T-cell (primary cell): Measurements from ENCODE around the gene KCND2. TPM values are rescaled to one million over a fixed set of nuclear protein-coding genes. Genes with fewer than 3 reads are reported as not detected.
"Not testable (repeated sequence)": the region's sequence is repeated elsewhere in the genome, so short reads cannot be mapped to it uniquely, and the experiment has no call there.

Experiments
- ATAC-seq, 4 experiments: fragments of 200-7000 bp in 3 of 4; fragments of 150-1000 bp in 1 of 4; cut with Tn5 transposase; replicated peaks in 1 of 4; 1 replicate in 3 of 4; 2 replicates in 1 of 4; pipeline ENCODE4 v1.10.0; 2021; ENCODE audit warnings: moderate library complexity in 3 of 4, mild to moderate bottlenecking in 2 of 4, moderate number of reproducible peaks in 1 of 4
- CTCF ChIA-PET, 2 donors: fragments of 300-600 bp; sonication (Branson Sonifier 250); formaldehyde crosslinking; loops; one replicate each; lab custom pipeline; 2022; ENCODE audit warnings: antibody characterized with exemption in 2 of 2; lab: Charles Lee
- POLR2A ChIA-PET, 2 donors: fragments of 300-600 bp; sonication (Branson Sonifier 250); formaldehyde crosslinking; loops; one replicate each; lab custom pipeline; 2022; ENCODE audit warnings: antibody characterized with exemption in 2 of 2; lab: Charles Lee
- DNase-seq, 35 experiments: peaks; one replicate each; pipeline versions ENCODE4 v3.0.0 to v3.0.0-alpha.2; 2013 to 2023
- H3K27ac ChIP-seq: one replicate; pipeline ENCODE4 v1.5.1; 2013; ENCODE audit warnings: low read length
- H3K27me3 ChIP-seq, 2 experiments: replicated peaks in 1 of 2; 1 replicate in 1 of 2; 2 replicates in 1 of 2; pipeline versions ENCODE4 v1.6.1 to v1.7.0; 2013; ENCODE audit warnings: low read length in 1 of 2, mixed read lengths in 1 of 2; ENCODE audit not compliant: control insufficient read depth in 2 of 2, insufficient read depth in 2 of 2; ENCODE audit errors: extremely low read depth in 1 of 2
- H3K36me3 ChIP-seq, 2 donors: 1 replicate in 1 of 2; 2 replicates in 1 of 2; pipeline versions ENCODE4 v1.6.1 to v1.7.0; 2013; ENCODE audit warnings: low read length in 1 of 2; ENCODE audit not compliant: control insufficient read depth in 2 of 2, insufficient read depth in 1 of 2; ENCODE audit errors: extremely low read depth in 1 of 2
- H3K4me1 ChIP-seq, 2 experiments: 1 replicate in 1 of 2; 2 replicates in 1 of 2; pipeline versions ENCODE4 v1.6.1 to v1.7.0; 2013; ENCODE audit warnings: low read length in 2 of 2, mixed read lengths in 1 of 2; ENCODE audit not compliant: insufficient read depth in 2 of 2, control insufficient read depth in 1 of 2; ENCODE audit errors: extremely low read depth in 1 of 2
- H3K4me3 ChIP-seq, 2 donors: 1 replicate in 1 of 2; 2 replicates in 1 of 2; pipeline versions ENCODE4 v1.5.1 to v1.7.0; 2013; ENCODE audit warnings: mild to moderate bottlenecking in 2 of 2, low read length in 1 of 2, moderate library complexity in 1 of 2; ENCODE audit not compliant: control insufficient read depth in 1 of 2; ENCODE audit errors: extremely low read depth in 1 of 2
- H3K9me3 ChIP-seq: 2 replicates; pipeline ENCODE4 v1.7.0; 2013
- H3K27ac Mint-ChIP-seq, 2 donors: one replicate each; pipeline ENCODE4 v1.8.0; 2020 to 2021; ENCODE audit warnings: mild to moderate bottlenecking in 2 of 2, mixed read lengths in 2 of 2
- H3K27me3 Mint-ChIP-seq, 2 donors: one replicate each; pipeline ENCODE4 v1.8.0; 2021 to 2022; ENCODE audit warnings: mixed read lengths in 2 of 2
- H3K36me3 Mint-ChIP-seq: one replicate; pipeline ENCODE4 v1.8.0; 2021; ENCODE audit warnings: mixed read lengths
- H3K4me1 Mint-ChIP-seq, 3 donors: one replicate each; pipeline ENCODE4 v1.8.0; 2020 to 2022; ENCODE audit warnings: mixed read lengths in 3 of 3, mild to moderate bottlenecking in 1 of 3
- H3K4me3 Mint-ChIP-seq, 3 donors: one replicate each; pipeline ENCODE4 v1.8.0; 2020 to 2022; ENCODE audit warnings: mild to moderate bottlenecking in 3 of 3, mixed read lengths in 3 of 3, moderate library complexity in 3 of 3
- H3K9me3 Mint-ChIP-seq, 3 donors: one replicate each; pipeline ENCODE4 v1.8.0; 2020 to 2022; ENCODE audit warnings: mixed read lengths in 3 of 3
- WGBS: methylation state at CpG from one replicate; pipeline ENCODE4 v1.1.5; 2013; ENCODE audit warnings: missing lambda C conversion rate; ENCODE audit not compliant: insufficient coverage; 5-methylcytosine and 5-hydroxymethylcytosine counted together
- total RNA-seq, 35 experiments: library from RNA in 6 of 35; stranded (reverse) in 6 of 35; fragments of 120-200 nt in 1 of 35; gene quantifications; one replicate each; pipeline versions ENCODE4 v1.2.1 to v1.2.4 and lab custom pipeline; 2013 to 2026

The KCND2 gene
- total RNA-seq: not detected
- not detected for total RNA-seq (2013)
- total RNA-seq (lab: John Stamatoyannopoulos, UW): 0 to 0.09 (median 0) reads per million in 29 experiments

DNA sequence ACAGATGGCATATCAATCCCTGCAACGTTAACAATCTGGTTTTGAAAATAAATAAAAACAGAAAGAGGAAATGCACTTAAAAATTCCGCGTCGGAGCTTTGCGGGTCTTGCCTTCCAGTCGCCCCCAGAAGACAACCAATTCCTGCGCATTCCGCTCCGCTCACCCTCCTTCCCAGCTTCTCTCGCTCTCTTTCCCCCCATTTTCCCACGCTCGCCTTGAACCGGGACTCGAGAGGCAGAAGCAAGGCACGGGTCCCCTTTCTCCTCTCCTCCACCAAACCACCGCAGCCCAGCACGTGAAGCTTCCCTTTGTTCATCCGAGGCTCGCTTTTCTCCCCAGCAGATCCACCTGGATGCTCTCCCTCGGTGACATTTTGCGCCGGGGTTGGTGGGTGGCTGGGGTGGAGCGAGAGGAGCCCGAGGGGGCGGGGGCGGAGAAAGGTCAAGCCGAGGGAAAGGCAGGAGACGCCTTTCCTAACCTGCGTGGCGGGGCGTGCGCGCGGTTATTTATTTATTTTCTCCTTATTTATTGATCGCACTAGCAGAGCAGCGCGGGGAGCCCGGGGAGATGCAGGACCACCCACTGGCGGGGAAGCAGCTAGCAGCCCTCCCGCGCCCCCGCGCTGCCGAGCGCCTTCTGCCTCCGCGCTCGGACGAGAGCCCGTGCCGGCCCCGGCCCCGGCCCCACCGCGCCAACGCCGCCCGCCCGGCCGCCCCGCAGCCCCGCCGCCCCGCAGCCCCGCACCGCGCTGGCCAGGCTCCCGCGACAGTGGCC is at the start of gene KCND2:
TSS of gene KCND2 (plus strand) at position 475 of the 775 bp plus-strand sequence.
- Mint-ChIP-seq H3K27me3 (peaks cover 22 to 35% of the 10 kb centered on the region in 2 donors), H3K9me3 (peaks cover 0 to 4% (median 0%) of the 10 kb centered on the region in 3 donors), H3K27ac (no peak within 1 kb of the TSS), H3K4me3 (no peak within 1 kb of the TSS), H3K36me3 (no peaks in the 10 kb centered on the region), H3K4me1 (peaks cover 0 to 7% (median 2%) of the 10 kb centered on the region in 3 donors)
- CTCF ChIA-PET: no interaction called here
- no peak within 1 kb of the TSS for H3K27ac ChIP-seq
- no peak for DNase-seq
- H3K36me3 ChIP-seq: no peaks in the 10 kb centered on the region
- no peak for ATAC-seq
- no peaks in the 10 kb centered on the region for H3K4me1 ChIP-seq
- WGBS: 4% methylated on average over 48 of the region's 69 CpGs
- peak within 1 kb of the TSS in 1 of 2 donors; percentile 11 for H3K4me3 ChIP-seq
- H3K9me3 ChIP-seq: no peaks in the 10 kb centered on the region
- POLR2A ChIA-PET: no interaction called here
- H3K27me3 ChIP-seq: peaks cover 10 to 18% of the 10 kb centered on the region in 2 experiments

DNA sequence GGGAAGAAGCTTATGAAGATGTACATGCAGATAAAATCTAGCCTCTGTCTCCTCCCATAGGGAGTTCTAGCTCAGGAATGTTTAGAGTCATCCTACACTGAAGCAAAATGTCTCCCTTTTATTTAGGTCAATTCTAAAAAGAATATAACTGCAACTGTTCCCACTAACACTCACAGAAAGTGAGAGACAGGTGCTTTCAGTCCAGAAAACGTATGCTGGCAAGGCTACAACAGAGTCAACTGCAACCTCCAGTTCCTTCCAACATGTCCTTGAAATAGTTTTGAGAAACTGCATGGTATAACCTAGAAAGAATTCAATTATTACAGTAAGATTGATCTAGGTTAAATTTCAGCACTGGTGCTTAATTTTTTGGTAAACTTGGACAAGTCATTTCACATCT is 46.8 kb upstream of the KCND2 start:
- H3K27me3 ChIP-seq: no peaks in the 10 kb centered on the region
- no CpG with 5 or more reads among the region's 1 CpG for WGBS
- Mint-ChIP-seq H3K27ac (no peak overlapping the region), H3K27me3 (no peaks in the 10 kb centered on the region), H3K9me3 (peaks cover 5 to 24% (median 23%) of the 10 kb centered on the region in 3 donors), H3K36me3 (no peaks in the 10 kb centered on the region), H3K4me1 (no peaks in the 10 kb centered on the region), H3K4me3 (no peak overlapping the region)
- no peaks in the 10 kb centered on the region for H3K36me3 ChIP-seq
- no peaks in the 10 kb centered on the region for H3K9me3 ChIP-seq
- no peak for DNase-seq
- POLR2A ChIA-PET: no interaction called here
- H3K27ac ChIP-seq: no peak overlapping the region
- no peaks in the 10 kb centered on the region for H3K4me1 ChIP-seq
- CTCF ChIA-PET: no interaction called here
- H3K4me3 ChIP-seq: no peak overlapping the region
- ATAC-seq: no peak

DNA sequence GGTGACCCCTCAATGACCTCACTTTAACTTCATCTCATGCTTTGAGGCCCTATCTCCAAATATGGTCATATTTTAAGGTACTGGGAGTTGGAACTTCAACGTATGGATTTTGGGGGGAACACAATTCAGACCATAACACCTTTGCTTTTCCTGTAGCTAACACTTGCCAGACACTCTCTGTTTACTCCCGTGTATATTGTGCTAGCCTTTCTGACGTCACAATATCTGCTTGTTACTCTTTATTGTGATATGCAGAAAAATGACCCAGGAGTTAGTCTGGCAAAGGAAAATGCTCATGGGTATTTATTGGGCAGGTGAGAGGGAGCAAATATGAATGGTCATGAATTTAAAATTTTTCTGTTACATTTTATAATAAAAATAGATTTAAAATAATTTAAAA is 45.7 kb upstream of the KCND2 start:
- ATAC-seq (no peak), DNase-seq (no peak)
- no peaks in the 10 kb centered on the region for H3K36me3 Mint-ChIP-seq
- no peak overlapping the region for H3K27ac Mint-ChIP-seq
- CTCF ChIA-PET: no interaction called here
- Histone ChIP-seq H3K4me3 (no peak overlapping the region), H3K36me3 (no peaks in the 10 kb centered on the region), H3K9me3 (no peaks in the 10 kb centered on the region), H3K27ac (no peak overlapping the region), H3K27me3 (no peaks in the 10 kb centered on the region), H3K4me1 (no peaks in the 10 kb centered on the region)
- H3K4me1 Mint-ChIP-seq: no peaks in the 10 kb centered on the region
- H3K27me3 Mint-ChIP-seq: no peaks in the 10 kb centered on the region
- peaks cover 6 to 24% (median 20%) of the 10 kb centered on the region in 3 donors for H3K9me3 Mint-ChIP-seq
- POLR2A ChIA-PET: no interaction called here
- no peak overlapping the region for H3K4me3 Mint-ChIP-seq
- WGBS: no CpG with 5 or more reads among the region's 3 CpGs

- Histone ChIP-seq H3K27me3 (no peaks in the 10 kb centered on the region), H3K27ac (no peak overlapping the region), H3K4me1 (no peaks in the 10 kb centered on the region), H3K36me3 (no peaks in the 10 kb centered on the region), H3K4me3 (no peak overlapping the region), H3K9me3 (no peaks in the 10 kb centered on the region)
- H3K27me3 Mint-ChIP-seq: no peaks in the 10 kb centered on the region
- no CpG with 5 or more reads among the region's 3 CpGs for WGBS
- no peak for DNase-seq
- ATAC-seq: no peak
- POLR2A ChIA-PET: no interaction called here
- H3K4me3 Mint-ChIP-seq: no peak overlapping the region
- H3K9me3 Mint-ChIP-seq: peaks cover 7 to 30% (median 26%) of the 10 kb centered on the region in 3 donors
- no peaks in the 10 kb centered on the region for H3K36me3 Mint-ChIP-seq
- H3K4me1 Mint-ChIP-seq: no peaks in the 10 kb centered on the region
- no peak overlapping the region for H3K27ac Mint-ChIP-seq
- CTCF ChIA-PET: no interaction called here
Measured at GRCh38 chr7:120229084-120229483, 43.9 kb upstream of the KCND2 start.

- Mint-ChIP-seq H3K9me3 (peaks cover 8 to 19% (median 17%) of the 10 kb centered on the region in 3 donors), H3K27me3 (no peaks in the 10 kb centered on the region), H3K36me3 (no peaks in the 10 kb centered on the region), H3K27ac (no peak overlapping the region), H3K4me1 (no peaks in the 10 kb centered on the region), H3K4me3 (no peak overlapping the region)
- ATAC-seq (no peak), DNase-seq (no peak)
- Histone ChIP-seq H3K27ac (no peak overlapping the region), H3K9me3 (no peaks in the 10 kb centered on the region), H3K4me3 (no peak overlapping the region), H3K36me3 (no peaks in the 10 kb centered on the region), H3K27me3 (no peaks in the 10 kb centered on the region), H3K4me1 (no peaks in the 10 kb centered on the region)
- WGBS: no CpG with 5 or more reads among the region's 1 CpG
- CTCF ChIA-PET: no interaction called here
- POLR2A ChIA-PET: no interaction called here
Measured at GRCh38 chr7:120233338-120233737, 39.6 kb upstream of the KCND2 start.

DNA sequence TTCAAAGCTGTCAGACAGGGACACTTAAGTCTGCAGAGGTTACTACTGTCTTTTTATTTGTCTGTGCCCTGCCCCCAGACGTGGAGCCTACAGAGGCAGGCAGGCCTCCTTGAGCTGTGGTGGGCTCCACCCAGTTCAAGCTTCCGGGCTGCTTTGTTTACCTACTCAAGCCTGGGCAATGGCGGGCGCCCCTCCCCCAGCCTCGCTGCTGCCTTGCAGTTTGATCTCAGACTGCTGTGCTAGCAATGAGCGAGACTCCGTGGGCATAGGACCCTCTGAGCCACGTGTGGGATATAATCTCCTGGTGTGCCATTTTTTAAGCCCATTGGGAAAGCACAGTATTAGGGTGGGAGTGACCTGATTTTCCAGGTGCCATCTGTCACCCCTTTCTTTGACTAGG is 32.6 kb upstream of the KCND2 start:
- H3K27ac ChIP-seq, H3K36me3 ChIP-seq, H3K4me3 Mint-ChIP-seq, H3K4me1 Mint-ChIP-seq, H3K9me3 Mint-ChIP-seq, H3K9me3 ChIP-seq, H3K4me3 ChIP-seq, H3K36me3 Mint-ChIP-seq, ATAC-seq, CTCF ChIA-PET, H3K27me3 ChIP-seq, H3K27ac Mint-ChIP-seq, POLR2A ChIA-PET, H3K4me1 ChIP-seq, DNase-seq, H3K27me3 Mint-ChIP-seq: not testable (repeated sequence)
- WGBS: no CpG with 5 or more reads among the region's 8 CpGs
